Bronchus fibroblast of lung (primary cell): ENCODE results near the gene RIPOR2. TPM values are rescaled to one million over a fixed set of nuclear protein-coding genes. Genes with fewer than 3 reads are reported as not detected.

ENCODE experiments used
- total RNA-seq: library from RNA; depleted of rRNA; stranded (reverse); fragments of >200 nt; gene quantifications from 2 replicates; pipeline ENCODE4 v1.2.3, GENCODE V29; 2015

Gene RIPOR2
- total RNA-seq, result 0.30 and 0.67 TPM in 2 replicates

GRCh38 chr6:24935366-24936152, at the start of gene RIPOR2:
RIPOR2 (minus strand) TSS chr6:24935960; CDS start chr6:24935898, 62 bp downstream.

GRCh38 chr6:24798740-24799540, 136.8 kb downstream of the RIPOR2 start, which contains the start of gene ARMH2:
ARMH2 (minus strand) TSS chr6:24798917; CDS start chr6:24798857, 60 bp downstream.

GRCh38 chr6:24774696-24775519, 160.9 kb downstream of the RIPOR2 start, which contains the start of gene GMNN:
GMNN (plus strand) TSS chr6:24774937; CDS start chr6:24777247, 2,310 bp downstream.

Other genes starting within 250 kb of the RIPOR2 start
- gene C6orf62, start 216.8 kb downstream of the RIPOR2 start, total RNA-seq, result 74.2 and 76.2 TPM in 2 replicates
- gene GMNN, start 161.0 kb downstream of the RIPOR2 start, total RNA-seq, result 49.7 and 51.6 TPM in 2 replicates
- gene ARMH2, start 137.0 kb downstream of the RIPOR2 start, total RNA-seq, result not detected in 2 replicates